Prostate gland (tissue), 2 donors: ENCODE results near the gene HSD3B1.

Experiments used
- CTCF ChIP-seq, 4 experiments: fragments of 200-600 bp in 2 of 4; fragments of 450-650 bp in 2 of 4; sonication (generic) in 2 of 4; IDR thresholded peaks; 1 replicate in 3 of 4; 2 replicates in 1 of 4; pipeline ENCODE4 v1.5.1; 2016 to 2019; ENCODE audit warnings: antibody characterized with exemption in 4 of 4, mild to moderate bottlenecking in 2 of 4, moderate library complexity in 2 of 4
- POLR2A ChIP-seq: fragments of 450-650 bp; IDR thresholded peaks from one replicate; pipeline ENCODE4 v1.6.1; 2016; ENCODE audit warnings: antibody characterized with exemption, mild to moderate bottlenecking

GRCh38 chr1:119547306-119547705, 40.3 kb downstream of the HSD3B1 start:
- no peak for TF ChIP-seq POLR2A
- TF ChIP-seq CTCF (IDR thresholded peaks at IDR 0.05): no peak
